Omental fat pad (tissue), 4 donors: ENCODE data around the gene CALD1. TPM values are rescaled to one million over a fixed set of nuclear protein-coding genes. Genes with fewer than 3 reads are reported as not detected.

Source experiments
- ATAC-seq: fragments of 150-250 bp; one replicate; pipeline ENCODE4 v1.9.1; 2016; ENCODE audit warnings: mild to moderate bottlenecking, moderate library complexity; ENCODE audit not compliant: low FRiP score
- DNase-seq: peaks from one replicate; pipeline ENCODE4 v3.0.0-alpha.2; 2019; ENCODE audit warnings: low spot score
- total RNA-seq, 4 donors: library from RNA; depleted of rRNA; stranded (reverse); fragments of >200 nt; gene quantifications; one replicate each; pipeline ENCODE4 v1.1.0, GENCODE V29; 2016
- TF ChIP-seq, protein P1 (sequence below), 3 donors: fragments of 450-650 bp; IDR thresholded peaks; one replicate each; pipeline ENCODE4 v1.5.1; 2016 to 2017; ENCODE audit warnings: antibody characterized with exemption in 3 of 3, mild to moderate bottlenecking in 3 of 3, moderate library complexity in 2 of 3

The CALD1 gene
- total RNA-seq, 4 donors from 2014 or later = 195 to 347 (median 250) TPM

DNA sequence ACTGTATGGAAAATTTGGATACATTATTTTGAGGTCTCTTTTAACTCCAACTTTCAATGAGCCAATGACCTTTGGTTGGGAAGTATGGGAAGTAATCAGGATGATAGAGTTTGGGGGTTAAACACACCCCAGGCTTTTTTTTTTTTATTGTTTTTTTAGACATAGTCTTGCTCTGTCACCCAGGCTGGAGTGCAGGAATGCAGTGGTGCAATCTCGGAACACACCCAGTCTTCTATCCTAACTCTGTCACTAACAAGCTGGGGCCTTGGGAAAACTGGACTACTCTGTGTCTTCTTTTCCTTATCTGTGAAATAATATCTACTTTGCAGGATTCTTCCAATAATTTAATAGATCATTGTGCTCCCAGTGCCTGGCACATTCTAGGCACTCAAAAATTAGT is 169.3 kb downstream of the CALD1 start:
- no peak for ATAC-seq
- TF ChIP-seq, protein P1, sequence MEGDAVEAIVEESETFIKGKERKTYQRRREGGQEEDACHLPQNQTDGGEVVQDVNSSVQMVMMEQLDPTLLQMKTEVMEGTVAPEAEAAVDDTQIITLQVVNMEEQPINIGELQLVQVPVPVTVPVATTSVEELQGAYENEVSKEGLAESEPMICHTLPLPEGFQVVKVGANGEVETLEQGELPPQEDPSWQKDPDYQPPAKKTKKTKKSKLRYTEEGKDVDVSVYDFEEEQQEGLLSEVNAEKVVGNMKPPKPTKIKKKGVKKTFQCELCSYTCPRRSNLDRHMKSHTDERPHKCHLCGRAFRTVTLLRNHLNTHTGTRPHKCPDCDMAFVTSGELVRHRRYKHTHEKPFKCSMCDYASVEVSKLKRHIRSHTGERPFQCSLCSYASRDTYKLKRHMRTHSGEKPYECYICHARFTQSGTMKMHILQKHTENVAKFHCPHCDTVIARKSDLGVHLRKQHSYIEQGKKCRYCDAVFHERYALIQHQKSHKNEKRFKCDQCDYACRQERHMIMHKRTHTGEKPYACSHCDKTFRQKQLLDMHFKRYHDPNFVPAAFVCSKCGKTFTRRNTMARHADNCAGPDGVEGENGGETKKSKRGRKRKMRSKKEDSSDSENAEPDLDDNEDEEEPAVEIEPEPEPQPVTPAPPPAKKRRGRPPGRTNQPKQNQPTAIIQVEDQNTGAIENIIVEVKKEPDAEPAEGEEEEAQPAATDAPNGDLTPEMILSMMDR (IDR thresholded peaks at IDR 0.05) = no peak

GRCh38 chr7:134949171-134949570 is 169.7 kb downstream of the CALD1 start:
- DNase-seq (no peak), ATAC-seq (no peak)
- TF ChIP-seq, protein P1 (IDR thresholded peaks at IDR 0.05) = no peak

More for the DNA sequence above, 169.3 kb downstream of the CALD1 start:
- DNase-seq = no peak

DNA sequence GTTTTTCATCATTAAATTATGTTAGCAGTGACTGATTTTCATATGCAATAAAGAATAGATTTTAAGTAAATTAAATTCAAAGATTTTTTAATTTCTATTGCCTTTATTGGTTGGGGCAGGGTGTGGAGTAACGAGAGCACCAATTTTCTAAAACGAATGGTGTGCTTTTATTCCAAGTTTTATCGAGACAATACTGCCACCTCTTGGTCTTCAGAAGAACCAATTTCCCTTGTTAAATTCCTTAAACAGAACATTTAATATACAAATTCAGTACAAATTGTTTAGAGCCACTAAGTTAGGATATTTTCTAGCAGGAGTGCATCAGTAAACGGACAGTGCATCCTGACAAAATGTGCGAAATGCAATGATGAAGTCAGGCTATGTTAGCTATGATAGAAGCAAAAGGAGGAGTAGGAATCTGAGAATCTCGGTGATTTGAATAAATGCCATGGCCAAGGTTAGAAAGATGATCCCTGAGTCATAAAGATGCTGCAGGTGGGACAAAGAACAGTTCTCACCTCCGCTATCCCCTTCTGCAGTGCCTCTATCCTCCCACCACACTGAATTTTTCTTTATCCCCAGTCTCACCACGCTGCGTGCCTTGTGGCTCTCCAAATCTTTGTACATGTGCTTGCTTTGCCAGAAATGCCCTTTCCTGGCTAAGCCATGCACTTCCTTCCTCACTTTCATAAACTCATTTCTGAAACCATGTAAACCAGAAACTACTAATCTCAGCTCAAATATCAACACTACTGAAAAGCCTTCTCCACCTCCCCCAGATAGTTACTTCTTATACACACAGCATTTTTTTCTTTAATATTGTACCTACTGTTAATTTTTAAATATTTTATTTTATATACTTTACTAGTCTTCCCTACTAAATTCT is 175.0 kb downstream of the CALD1 start:
- DNase-seq (no peak), ATAC-seq (no peak)
- TF ChIP-seq, protein P1 (IDR thresholded peaks at IDR 0.05) = no peak

DNA sequence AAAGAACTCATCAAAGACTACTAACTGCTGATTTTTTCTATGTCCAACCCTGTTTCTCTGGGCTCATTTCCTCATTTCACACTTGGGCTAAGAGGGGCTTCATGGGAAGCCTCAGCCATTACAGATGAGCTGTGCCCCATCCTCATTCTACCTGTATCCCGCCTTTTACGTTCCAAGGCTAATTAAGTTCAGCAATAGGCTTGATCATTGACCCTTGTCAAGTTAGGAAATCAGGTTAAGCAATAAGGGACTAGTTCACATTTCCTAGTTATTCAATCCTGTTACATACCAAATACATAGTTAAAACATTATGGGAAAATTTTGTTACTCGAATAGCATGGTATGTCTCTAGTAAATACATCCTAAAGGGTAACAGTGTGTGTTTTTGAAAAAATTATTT is 177.6 kb downstream of the CALD1 start:
- TF ChIP-seq, protein P1 (IDR thresholded peaks at IDR 0.05) = no peak
- ATAC-seq = no peak
- no peak for DNase-seq

DNA sequence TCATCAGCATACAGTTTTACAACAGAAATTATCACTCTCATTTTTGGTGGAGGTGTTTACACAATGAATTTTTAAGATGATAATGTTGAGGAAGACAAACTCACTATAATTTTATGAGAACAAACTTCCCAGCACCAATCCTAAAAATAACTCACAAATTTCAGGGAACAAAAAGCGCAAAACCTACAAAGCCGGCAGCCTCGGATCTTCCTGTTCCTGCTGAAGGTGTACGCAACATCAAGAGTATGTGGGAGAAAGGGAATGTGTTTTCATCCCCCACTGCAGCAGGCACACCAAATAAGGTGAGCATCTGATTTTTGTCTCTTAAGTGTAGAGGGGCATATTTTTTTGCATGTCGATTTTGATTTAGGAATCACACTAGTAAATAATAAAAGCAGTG is 180.4 kb downstream of the CALD1 start:
- DNase-seq (no peak), ATAC-seq (no peak)
- TF ChIP-seq, protein P1 (IDR thresholded peaks at IDR 0.05) = no peak

GRCh38 chr7:134962270-134962780 is 182.9 kb downstream of the CALD1 start:
- ATAC-seq = no peak
- TF ChIP-seq, protein P1 (IDR thresholded peaks at IDR 0.05) = no peak
- DNase-seq = no peak

DNA sequence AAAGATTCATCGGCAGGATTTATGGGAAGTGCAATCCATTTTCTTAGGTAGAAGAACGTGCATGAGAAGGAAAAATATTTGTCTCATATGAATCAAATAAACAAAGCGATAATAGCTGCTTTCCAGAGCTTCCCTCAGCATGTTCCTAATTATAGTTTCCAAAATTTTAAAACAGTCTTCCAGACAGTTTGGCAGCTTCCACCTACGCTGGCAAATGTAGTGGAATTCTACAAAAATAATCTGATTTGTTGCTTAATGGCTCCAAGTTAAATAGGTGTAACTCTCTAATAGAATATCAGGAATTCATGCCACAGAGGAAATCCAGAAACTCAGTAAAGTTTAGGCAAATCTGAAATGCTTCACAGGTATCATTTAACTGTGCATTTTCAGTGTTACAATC is 183.6 kb downstream of the CALD1 start:
- TF ChIP-seq, protein P1 (IDR thresholded peaks at IDR 0.05) = no peak
- no peak for ATAC-seq

More for the DNA sequence above, 183.6 kb downstream of the CALD1 start:
- DNase-seq = no peak
